HepG2 (cell line): Measurements from ENCODE around the gene CNPY4. TPM values are rescaled to one million over a fixed set of nuclear protein-coding genes. Genes with fewer than 3 reads are reported as not detected.

Experiments
- GATA4 ChIP-seq: sonication (generic); IDR thresholded peaks from 2 replicates; pipeline ENCODE4 v1.6.1; 2016; ENCODE audit warnings: antibody characterized with exemption, low read depth, borderline replicate concordance
- LBX2 ChIP-seq: sonication (generic); formaldehyde crosslinking; IDR thresholded peaks from 2 replicates; pipeline ENCODE4 v1.5.0; 2020; ENCODE audit warnings: missing genetic modification reagents, mild to moderate bottlenecking, borderline replicate concordance
- LCORL ChIP-seq, 2 experiments: fragments of 450-650 bp in 1 of 2; sonication (generic) in 1 of 2; formaldehyde crosslinking in 1 of 2; IDR thresholded peaks; 2 replicates each; pipeline versions ENCODE4 v1.5.0 to v1.6.1; 2017 to 2020; ENCODE audit warnings: antibody characterized with exemption in 1 of 2, missing genetic modification reagents in 1 of 2
- MIXL1 ChIP-seq: IDR thresholded peaks from 2 replicates; pipeline ENCODE4 v1.6.1; 2016
- MTERF4 ChIP-seq: sonication (generic); formaldehyde crosslinking; IDR thresholded peaks from 2 replicates; pipeline ENCODE4 v1.8.0; 2023; ENCODE audit warnings: mild to moderate bottlenecking, missing genetic modification reagents
- MYC ChIP-seq: sonication (generic); formaldehyde crosslinking; IDR thresholded peaks from 2 replicates; pipeline ENCODE4 v1.9.0; 2021; ENCODE audit warnings: missing genetic modification reagents, borderline replicate concordance
- PITX1 ChIP-seq: sonication (generic); formaldehyde crosslinking; IDR thresholded peaks from 2 replicates; pipeline ENCODE4 v1.5.1; 2020; ENCODE audit warnings: mild to moderate bottlenecking, missing genetic modification reagents
- ZBTB10 ChIP-seq: sonication (generic); formaldehyde crosslinking; IDR thresholded peaks from 2 replicates; pipeline ENCODE4 v1.4.0; 2020; ENCODE audit warnings: missing genetic modification reagents, borderline replicate concordance
- ZFP82 ChIP-seq: sonication (generic); formaldehyde crosslinking; IDR thresholded peaks from 2 replicates; pipeline ENCODE4 v1.5.1; 2020; ENCODE audit warnings: mild to moderate bottlenecking, missing genetic modification reagents, borderline replicate concordance
- ZNF318 ChIP-seq: sonication (generic); formaldehyde crosslinking; IDR thresholded peaks from 2 replicates; pipeline ENCODE4 v1.4.0; 2020; ENCODE audit warnings: mild to moderate bottlenecking, missing genetic modification reagents
- ZNF484 ChIP-seq: sonication (generic); formaldehyde crosslinking; IDR thresholded peaks from 2 replicates; pipeline ENCODE4 v1.5.1; 2020; ENCODE audit warnings: mild to moderate bottlenecking, low read depth, missing genetic modification reagents, borderline replicate concordance
- ZNF570 ChIP-seq: sonication (generic); formaldehyde crosslinking; IDR thresholded peaks from 2 replicates; pipeline ENCODE4 v1.4.0; 2020; ENCODE audit warnings: mild to moderate bottlenecking, missing genetic modification reagents, borderline replicate concordance
- ZNF766 ChIP-seq: sonication (generic); formaldehyde crosslinking; IDR thresholded peaks from 2 replicates; pipeline ENCODE4 v1.5.0; 2020; ENCODE audit warnings: missing genetic modification reagents, borderline replicate concordance
- ZNF781 ChIP-seq: sonication (generic); formaldehyde crosslinking; IDR thresholded peaks from 2 replicates; pipeline ENCODE4 v1.5.1; 2020; ENCODE audit warnings: borderline replicate concordance, mild to moderate bottlenecking, missing genetic modification reagents; ENCODE audit errors: not compliant biosample characterization
- polyA plus RNA-seq, 8 experiments: library from polyadenylated mRNA; depleted of rRNA in 3 of 8; stranded (reverse) in 7 of 8; unstranded in 1 of 8; fragments of >200 nt; fragmentation: Illumina TruSeq in 4 of 8; extraction: Trizol in 4 of 8; gene quantifications; 2 replicates each; pipeline versions ENCODE4 v1.2.1 to v1.2.3, GENCODE V29; 2011 to 2016; ENCODE audit warnings: low read depth in 4 of 8, missing spikeins in 1 of 8, mixed read lengths in 1 of 8; ENCODE audit not compliant: insufficient read depth in 1 of 8
- total RNA-seq, 5 experiments: library from RNA; depleted of rRNA; stranded (reverse); fragments of >200 nt; fragmentation: Illumina TruSeq; extraction: Trizol; gene quantifications; 2 replicates each; pipeline ENCODE4 v1.2.3, GENCODE V29; 2016; ENCODE audit warnings: low read depth in 1 of 5

The CNPY4 gene
- total and polyA plus RNA-seq, 2 of the 13 experiments (the other 11 are each of a cell fraction or from before 2014, with no cell fraction given): 6.2 to 12.7 TPM

- TF ChIP-seq ZBTB10 (0 out of 2 replicates have a peak, but pooled peaks have one; percentile 60), ZNF781 (CRISPR knock-in tag) (peak; percentile 31), MYC (peak; percentile 97), ZNF766 (CRISPR knock-in tag) (0 out of 2 replicates have a peak, but pooled peaks have one; percentile 84), MTERF4 (CRISPR knock-in tag) (no peak; the same call in 1 of the 2 replicates), ZNF318 (CRISPR knock-in tag) (peak; percentile 94; the same call in 1 of the 2 replicates), ZFP82 (CRISPR knock-in tag) (no peak), PITX1 (peak; percentile 52; the same call in 1 of the 2 replicates), GATA4 (peak; percentile 63; the same call in 1 of the 2 replicates), MIXL1 (CRISPR knock-in tag) (peak; percentile 68; the same call in 1 of the 2 replicates), ZNF570 (CRISPR knock-in tag) (0 out of 2 replicates have a peak, but pooled peaks have one; percentile 86), ZNF484 (CRISPR knock-in tag) (peak; percentile 68; the same call in 1 of the 2 replicates), LCORL (IDR thresholded peaks at IDR 0.05) (no peak), LCORL (CRISPR knock-in tag; IDR thresholded peaks at IDR 0.05) (0 out of 2 replicates have a peak, but pooled peaks have one; percentile 31), LBX2 (peak; percentile 98; the same call in 1 of the 2 replicates)
Observed at GRCh38 chr7:100088621-100089457, 30.6 kb upstream of the CNPY4 start, which contains the start of gene COPS6 (continued).
